HL-60 (cell line): Measurements from ENCODE around the gene CD38.

Experiments
- POLR2AphosphoS5 ChIP-seq: IDR thresholded peaks from 2 replicates; pipeline ENCODE4 v1.6.1; 2012; ENCODE audit warnings: low read depth
- TF ChIP-seq, protein P1 (sequence below): IDR thresholded peaks from one replicate; pipeline ENCODE4 v1.5.1; 2011; ENCODE audit warnings: low read length, control low read depth, inconsistent platforms; ENCODE audit not compliant: insufficient read depth
- TF ChIP-seq, protein P2 (sequence below): IDR thresholded peaks from 2 replicates; pipeline ENCODE4 v1.6.1; 2012; ENCODE audit warnings: low read depth; ENCODE audit not compliant: insufficient replicate concordance

DNA sequence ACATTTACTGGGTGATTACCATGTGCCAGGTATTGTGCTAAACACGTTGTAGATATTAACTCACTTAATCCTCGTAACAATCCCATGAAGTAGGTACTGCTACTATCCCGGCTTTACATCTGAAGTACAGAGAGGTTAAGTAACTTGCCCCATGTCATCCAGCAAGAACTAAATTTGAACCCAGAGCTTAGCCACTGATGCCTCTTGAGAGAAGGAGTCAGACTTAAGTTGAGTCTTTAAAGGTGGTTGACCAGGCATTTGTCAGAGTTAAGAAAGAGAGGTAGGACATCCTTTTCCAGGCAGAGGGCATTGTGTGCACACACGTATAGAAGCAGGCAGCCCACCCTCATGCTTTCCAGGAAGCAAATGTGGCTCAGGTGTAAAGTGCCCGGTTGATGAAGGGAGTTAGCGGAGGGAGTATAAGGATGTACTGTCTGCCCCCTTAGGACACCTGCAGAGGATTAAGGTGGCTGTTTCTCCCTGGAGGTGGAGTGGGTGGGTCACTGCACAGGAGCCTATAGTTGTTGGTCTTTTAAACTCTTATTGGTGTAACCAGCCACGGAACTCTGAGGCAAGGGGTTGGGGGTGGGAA is 335 bp upstream of the CD38 start:
- TF ChIP-seq, protein P1, sequence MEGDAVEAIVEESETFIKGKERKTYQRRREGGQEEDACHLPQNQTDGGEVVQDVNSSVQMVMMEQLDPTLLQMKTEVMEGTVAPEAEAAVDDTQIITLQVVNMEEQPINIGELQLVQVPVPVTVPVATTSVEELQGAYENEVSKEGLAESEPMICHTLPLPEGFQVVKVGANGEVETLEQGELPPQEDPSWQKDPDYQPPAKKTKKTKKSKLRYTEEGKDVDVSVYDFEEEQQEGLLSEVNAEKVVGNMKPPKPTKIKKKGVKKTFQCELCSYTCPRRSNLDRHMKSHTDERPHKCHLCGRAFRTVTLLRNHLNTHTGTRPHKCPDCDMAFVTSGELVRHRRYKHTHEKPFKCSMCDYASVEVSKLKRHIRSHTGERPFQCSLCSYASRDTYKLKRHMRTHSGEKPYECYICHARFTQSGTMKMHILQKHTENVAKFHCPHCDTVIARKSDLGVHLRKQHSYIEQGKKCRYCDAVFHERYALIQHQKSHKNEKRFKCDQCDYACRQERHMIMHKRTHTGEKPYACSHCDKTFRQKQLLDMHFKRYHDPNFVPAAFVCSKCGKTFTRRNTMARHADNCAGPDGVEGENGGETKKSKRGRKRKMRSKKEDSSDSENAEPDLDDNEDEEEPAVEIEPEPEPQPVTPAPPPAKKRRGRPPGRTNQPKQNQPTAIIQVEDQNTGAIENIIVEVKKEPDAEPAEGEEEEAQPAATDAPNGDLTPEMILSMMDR: no peak
- no peak for TF ChIP-seq POLR2AphosphoS5
- TF ChIP-seq, protein P2, sequence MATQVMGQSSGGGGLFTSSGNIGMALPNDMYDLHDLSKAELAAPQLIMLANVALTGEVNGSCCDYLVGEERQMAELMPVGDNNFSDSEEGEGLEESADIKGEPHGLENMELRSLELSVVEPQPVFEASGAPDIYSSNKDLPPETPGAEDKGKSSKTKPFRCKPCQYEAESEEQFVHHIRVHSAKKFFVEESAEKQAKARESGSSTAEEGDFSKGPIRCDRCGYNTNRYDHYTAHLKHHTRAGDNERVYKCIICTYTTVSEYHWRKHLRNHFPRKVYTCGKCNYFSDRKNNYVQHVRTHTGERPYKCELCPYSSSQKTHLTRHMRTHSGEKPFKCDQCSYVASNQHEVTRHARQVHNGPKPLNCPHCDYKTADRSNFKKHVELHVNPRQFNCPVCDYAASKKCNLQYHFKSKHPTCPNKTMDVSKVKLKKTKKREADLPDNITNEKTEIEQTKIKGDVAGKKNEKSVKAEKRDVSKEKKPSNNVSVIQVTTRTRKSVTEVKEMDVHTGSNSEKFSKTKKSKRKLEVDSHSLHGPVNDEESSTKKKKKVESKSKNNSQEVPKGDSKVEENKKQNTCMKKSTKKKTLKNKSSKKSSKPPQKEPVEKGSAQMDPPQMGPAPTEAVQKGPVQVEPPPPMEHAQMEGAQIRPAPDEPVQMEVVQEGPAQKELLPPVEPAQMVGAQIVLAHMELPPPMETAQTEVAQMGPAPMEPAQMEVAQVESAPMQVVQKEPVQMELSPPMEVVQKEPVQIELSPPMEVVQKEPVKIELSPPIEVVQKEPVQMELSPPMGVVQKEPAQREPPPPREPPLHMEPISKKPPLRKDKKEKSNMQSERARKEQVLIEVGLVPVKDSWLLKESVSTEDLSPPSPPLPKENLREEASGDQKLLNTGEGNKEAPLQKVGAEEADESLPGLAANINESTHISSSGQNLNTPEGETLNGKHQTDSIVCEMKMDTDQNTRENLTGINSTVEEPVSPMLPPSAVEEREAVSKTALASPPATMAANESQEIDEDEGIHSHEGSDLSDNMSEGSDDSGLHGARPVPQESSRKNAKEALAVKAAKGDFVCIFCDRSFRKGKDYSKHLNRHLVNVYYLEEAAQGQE: no peak
